Left renal pelvis (tissue), 4 donors: Measurements from ENCODE around the gene EHD3. TPM values are rescaled to one million over a fixed set of nuclear protein-coding genes. Genes with fewer than 3 reads are reported as not detected.

Experiments
- DNase-seq, 4 donors: peaks; one replicate each; pipeline ENCODE4 v3.0.0-alpha.2; 2013; ENCODE audit warnings: low read depth in 4 of 4, low spot score in 3 of 4
- polyA plus RNA-seq, 4 donors: library from polyadenylated mRNA; unstranded; fragments of 120-200 nt; gene quantifications; one replicate each; pipeline ENCODE4 v1.2.1, GENCODE V29; 2013; ENCODE audit not compliant: insufficient read length in 4 of 4

The EHD3 gene
- polyA plus RNA-seq: 10 to 100 TPM in 3 of 4 donors, 1 to 10 TPM in 1; 9.8 to 30.5 (median 24.6) TPM

DNA sequence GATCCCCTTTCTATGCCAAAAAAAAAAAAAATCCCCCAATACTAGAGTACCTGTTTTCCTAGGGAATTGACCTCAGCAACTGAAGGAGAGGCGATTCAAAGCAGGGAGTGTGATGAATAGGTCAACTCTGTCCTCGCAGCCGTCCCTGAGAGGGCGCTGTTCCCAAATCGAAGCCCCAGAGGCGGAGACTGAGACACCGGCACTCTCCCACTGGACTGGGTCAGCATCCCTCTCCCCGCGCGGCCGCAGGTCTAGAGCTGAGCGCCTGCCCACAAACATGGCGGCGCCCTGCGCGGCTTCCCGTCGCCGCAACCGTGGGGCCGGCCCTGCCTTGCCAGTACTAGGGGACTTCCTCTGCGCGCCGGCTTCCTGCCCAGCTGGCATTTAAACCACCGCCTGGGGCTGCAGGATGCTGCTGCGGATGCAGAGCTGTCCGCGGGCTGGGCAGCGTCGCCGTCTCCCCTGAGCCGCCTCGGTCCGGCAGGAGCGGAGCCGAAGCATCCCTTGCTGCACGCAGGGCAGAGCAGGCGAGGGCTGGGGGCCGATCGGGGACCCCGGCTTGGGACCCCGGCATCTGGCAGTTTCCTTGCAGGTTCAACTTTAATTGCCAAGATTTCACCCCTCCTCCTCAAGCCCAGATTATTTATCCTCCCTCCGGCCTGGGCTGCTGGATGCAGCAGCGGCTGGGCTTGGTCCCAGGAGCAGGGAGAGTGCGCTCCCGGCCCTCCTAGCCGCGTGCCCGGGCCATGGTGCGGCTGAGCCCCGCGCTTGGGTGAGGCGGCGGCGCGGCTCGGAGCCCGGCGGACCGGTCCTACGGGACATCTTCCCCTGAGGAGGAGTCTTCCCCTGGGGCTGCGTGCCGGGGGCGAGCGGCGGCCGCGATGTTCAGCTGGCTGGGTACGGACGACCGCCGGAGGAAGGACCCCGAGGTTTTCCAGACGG, at the start of gene EHD3:
EHD3 (plus strand) TSS at position 412 of the 942 bp plus-strand sequence; CDS start at position 882, 470 bp downstream.
- peak; percentile 73 to 80 (median 76) for DNase-seq

DNA sequence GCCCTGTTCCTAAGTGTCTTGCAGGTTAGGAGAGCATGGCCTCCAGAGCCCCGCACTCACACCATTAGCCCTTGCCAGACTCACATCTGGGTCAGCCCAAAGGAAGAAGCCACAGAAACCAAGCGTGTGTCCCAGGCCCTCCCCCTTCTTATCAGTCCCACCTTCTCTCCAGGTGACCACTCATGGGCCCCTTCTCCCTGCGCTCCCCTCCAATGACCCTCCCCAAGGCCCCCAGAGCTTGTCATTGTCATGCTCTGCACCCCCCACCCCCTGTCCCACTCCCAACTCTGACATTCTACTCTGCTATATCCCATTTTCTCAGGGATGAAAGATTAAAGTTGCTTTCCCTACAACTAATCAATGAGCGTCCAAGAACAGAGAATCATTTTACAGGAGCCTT, 46.8 kb upstream of the EHD3 start:
- no peak for DNase-seq

DNA sequence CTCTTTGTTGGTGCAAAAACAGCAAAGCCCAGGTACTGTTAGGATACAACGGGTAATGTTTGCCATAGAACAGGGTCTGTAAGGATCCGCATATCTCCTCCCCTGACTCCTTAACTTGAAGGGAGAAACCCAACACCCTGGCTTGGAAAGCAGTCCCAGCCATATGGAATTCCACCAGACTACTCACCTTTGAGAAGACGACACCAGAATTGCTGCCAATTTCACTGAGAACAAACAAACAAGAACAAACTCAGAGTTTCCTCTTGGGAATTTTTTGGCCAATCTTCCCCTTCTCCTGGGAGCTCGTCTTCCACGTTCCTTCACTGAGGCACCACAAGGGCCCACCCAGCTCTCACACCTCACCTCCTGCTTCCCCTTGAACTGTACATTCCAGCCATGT, 45.8 kb upstream of the EHD3 start:
- no peak for DNase-seq

DNA sequence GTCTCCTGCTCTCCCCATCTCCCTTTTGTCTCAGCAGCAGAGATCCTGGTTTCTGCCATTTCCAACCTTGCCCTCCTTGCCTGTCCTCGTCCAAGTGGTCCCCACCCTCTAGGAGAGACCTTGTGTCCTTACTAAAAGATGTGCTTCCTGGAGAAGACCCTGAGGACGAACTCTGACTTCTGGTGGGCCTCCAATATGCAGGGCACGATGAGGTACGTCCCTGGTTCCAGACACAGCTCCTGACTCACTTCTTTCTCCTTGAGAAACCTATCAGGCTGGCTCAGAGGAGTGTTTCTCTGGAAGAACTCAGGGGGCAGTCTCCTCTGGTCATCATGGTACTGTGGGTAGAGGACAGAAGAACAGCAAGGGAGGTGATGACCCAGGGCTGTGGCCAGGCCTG, 44.8 kb upstream of the EHD3 start:
- DNase-seq: no peak

DNA sequence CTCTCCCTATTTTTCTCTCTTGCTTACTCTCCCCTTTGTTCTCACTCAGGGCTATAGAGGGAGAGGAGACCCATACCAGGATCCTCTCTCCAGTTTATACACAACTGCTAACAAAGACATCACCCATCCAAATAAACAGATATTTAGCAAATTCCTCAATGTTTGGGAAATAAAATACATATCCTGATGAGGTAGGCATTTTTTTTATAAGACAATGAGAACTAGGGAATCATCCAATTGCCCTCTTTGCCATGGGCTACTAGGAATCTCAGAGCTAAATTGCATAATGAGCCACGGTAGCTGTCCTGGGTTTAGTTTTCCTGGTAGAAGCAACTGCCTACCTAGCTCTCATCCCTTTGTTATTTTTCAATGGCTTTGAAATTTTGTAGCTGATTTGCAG, 43.8 kb upstream of the EHD3 start:
- DNase-seq: no peak

DNA sequence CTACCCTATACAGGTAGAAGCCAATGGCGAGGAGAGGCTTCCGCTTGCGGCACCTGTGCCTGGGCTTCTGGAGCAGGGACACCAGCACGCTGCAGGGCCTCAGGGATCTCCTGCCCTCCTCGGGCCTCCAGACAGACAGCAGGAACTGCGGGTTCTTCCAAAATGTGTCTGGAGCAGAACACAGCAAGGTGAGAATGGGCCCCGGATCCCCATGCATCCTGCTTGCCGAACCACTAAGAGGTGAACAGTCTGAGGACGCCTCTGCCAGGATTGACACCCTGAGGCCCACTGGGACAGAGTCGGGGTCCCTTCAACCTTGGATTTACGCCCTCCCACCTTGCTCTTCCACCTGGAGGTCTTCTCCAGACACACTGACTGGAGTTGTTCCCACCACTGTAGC, 42.0 kb upstream of the EHD3 start:
- no peak for DNase-seq

DNA sequence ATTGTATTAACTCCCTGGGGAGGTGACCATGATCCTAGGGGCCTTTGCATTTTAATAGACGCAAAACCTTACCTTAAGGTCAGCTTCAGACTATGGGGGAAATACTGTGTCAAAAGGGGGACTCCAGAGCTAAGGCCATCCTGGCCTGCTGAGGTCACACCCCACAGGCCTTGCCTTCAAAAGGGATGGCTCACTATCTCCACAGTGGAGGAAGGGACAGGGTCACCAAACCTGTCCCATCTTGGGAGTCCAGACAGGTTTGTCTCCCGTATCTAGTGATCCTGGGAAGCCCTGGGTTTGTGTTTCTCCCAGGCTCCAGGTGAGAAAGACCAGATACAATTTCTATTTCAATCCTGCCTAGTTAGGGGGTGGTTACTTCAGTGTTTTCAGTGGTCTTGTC, 41.6 kb upstream of the EHD3 start:
- no peak for DNase-seq

DNA sequence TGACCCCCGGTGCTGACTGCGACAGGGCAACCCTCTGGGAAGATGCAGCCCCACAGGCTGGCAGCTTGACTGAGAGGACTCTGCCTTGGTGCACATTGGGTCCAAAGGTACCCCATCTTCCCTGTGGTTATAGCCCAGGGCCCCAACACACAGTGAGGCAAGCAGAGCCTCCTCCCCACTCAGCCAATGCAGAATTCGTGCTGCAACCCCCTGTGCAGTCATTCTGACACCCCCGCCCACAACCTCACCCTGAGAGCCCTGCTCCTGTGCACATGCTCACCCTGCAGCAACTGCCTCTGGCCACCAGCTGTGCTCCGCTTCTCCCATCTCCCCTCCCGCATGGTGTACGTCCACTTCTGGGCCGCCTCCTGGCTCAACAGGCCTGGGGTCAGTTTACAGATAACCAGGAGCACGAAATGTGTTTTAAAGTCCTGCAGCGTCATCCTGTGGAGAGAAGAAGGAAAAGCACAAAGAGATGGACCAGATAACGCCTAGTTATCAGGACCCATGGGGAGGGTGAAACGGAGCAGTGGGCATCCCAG, 41.0 kb upstream of the EHD3 start:
- DNase-seq: no peak

DNA sequence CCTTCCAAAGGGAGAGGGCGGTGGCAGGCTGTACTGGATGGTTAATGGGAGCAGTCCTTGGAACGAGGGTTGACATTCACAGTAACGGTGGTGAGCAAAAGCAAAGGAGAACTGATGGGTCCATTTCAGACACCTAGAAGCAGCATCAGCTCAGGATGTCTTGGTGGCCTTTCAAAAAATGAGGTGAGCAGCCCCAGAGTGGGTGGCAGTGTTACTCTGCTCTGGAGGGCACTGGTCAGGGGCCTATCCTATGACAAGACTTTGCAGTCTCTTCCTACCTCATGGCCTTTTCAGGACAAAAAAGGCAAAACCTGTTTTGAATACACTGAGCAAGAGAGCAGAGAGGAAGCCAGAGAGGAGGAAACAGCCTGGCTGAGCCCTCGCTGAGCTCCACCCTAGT, 40.1 kb upstream of the EHD3 start:
- DNase-seq: no peak

DNA sequence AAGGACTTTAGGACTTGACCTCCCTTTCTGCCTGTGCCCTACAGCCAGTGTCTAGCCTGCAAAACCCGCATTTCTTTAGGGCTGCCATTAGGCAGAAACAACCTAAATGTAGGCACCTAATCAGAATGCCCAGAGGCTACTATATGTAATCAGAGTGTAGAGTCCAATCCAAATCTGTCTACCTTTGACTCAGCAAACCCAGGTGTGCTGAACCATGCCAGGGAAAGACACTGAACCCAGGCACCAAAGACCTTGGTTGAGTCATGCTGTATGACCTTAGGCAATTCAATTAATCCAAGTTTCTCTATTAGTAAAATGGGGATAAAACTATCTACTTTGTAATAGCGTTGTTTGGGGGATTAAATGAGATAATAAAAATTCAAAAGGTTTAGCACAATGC, 37.3 kb upstream of the EHD3 start:
- no peak for DNase-seq

DNA sequence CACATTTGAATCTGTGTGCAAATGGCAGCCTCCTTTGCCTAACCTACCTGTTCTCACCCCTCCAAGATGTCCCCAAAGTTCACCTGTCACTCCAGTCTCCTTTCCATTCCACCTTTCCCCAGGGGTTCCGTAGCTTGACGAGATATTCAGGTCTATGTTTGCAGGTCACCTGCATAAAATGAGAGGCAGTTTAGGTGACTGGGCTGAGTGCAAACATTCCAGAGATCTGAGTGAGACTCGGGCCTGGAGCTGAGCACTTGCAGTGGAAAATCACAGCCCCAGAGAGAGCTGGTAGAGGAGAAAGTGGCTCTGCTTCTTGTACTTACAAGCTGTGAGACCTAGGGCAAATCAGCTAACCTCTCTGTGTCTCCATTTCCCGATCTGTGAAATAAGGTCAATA, 36.8 kb upstream of the EHD3 start:
- DNase-seq: no peak

DNA sequence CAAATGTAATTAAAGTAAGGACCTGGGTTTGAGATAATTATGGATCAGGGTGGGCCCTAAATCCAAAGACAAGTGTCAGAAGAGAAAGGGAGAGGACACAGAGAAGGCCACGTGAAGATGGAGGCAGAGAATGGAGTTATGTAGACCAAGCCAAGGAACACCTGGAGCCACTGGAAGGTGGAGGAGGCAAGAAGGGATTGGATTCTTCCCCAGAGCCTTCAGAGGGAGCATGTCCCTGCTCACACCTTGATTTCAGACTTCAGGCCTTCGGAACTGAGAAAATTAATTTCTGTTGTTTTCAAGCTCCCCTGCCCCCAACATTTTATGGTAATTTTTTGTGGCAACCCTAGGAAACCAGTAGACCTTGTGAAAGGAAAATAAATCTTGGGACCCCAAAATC, 36.3 kb upstream of the EHD3 start:
- DNase-seq: no peak

DNA sequence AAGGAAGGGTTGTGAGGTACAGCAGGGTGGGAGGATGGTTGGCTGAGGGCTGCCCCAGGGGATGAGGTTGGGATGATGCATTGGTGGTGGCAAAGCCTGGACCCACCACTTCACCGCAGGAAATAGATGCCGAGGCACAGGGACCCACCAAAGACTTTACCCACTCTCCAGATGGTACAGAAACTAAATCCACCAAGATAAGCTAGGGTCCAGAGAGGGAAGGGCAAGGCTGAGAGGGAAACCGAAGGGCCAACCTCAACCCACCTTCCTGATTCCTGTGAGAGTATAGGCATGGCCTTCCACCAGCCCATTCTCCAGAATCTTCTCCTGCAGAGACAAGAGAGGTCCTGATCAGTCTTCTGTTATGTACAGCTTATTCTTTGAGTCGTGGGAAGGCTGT, 34.7 kb upstream of the EHD3 start:
- DNase-seq: no peak

DNA sequence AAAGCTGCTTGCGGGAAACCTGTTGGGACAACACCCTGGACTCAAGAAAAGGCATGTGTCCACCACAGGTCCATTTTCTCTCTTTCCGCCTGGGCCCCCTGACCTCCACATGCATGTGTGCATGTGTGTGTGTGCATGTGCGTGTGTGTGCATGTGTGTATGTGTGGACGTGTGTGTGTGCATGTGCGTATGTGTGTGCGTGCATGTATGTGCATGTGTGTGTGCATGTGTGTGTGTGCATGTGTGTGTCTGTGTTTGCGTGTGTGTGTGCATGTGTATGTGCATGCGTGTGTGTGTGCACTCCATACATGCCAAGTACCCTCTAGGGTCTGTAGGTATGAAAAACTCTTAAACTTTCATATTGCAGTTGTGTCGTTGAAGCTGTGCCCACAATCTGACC, 33.0 kb upstream of the EHD3 start:
- no peak for DNase-seq

DNA sequence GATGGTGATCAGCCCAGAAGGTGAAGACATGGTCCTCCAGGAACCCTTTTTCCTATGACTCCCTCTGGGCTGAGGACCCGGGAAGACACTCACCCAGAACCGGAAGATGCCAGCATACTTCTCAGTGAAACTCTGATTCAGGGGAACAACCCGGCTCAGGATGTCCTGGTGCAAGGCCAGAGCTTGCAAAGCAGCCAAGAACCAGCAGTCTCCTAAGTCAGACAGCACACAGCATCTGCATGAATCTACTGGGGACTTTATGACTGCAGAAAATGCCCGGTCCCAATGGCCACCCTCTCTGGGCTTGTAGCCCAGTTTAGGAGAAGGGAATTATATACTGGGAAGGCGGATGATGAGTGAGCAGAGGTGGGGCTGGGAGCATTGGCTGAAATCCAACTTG, 31.9 kb upstream of the EHD3 start:
- DNase-seq: no peak

DNA sequence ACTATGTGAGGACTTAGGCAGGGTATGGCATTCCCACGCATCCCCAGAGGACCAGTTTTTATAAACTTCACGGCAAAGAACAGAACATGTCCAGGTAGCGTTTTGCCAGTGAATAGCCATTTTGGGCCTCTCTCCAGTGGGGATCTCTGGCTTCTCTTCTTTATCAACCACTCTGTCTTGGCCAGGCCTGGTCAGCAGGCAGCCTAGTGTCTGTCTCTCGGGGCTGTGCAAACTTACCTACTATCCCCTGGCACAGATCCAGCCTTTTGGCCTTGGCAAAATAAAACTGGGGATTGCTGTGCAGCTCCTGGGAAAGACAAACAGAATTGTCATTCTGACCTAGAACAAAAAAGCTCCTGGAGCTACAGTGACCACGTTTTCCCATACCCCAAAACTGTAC, 31.1 kb upstream of the EHD3 start:
- no peak for DNase-seq

DNA sequence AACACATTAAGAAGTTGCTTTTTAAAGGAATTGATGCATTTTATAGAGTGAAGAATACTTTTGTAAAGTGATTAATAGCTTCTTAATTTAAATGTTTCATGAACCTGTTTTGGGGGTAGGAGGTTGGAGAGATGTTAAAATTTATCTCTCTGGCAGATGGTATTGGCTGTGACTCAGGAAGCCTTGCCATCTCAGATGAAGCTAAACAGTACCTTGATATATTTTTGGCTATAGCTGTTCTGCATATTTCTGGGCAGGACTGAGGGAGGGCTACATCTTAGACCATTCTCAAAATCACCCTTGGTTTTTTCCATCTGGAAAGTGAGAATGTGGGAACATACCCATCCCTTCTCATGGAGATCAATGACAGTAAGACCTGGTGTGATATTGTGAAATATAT, 30.0 kb upstream of the EHD3 start:
- DNase-seq: no peak

DNA sequence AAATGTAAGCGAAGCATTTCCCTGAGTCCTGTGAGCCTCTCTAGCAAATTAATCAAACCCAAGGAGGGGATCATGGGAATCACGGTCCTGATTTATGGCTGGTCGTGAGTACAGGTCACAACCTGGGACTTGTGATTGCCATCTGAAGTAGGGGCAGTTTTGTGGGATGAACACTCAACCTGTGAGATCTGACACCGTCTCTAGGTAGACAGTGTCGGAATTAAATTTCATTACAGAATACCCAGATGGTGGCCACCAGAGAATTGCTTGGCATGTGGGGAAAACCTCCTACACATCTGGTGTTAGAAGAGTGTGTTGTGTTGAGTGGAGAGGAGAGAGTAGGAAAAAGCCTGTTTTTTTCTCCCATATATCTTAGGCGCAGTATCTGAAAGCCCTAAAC, 29.2 kb upstream of the EHD3 start:
- peak in 3 of 4 donors; percentile 5 to 37 (median 10) for DNase-seq

DNA sequence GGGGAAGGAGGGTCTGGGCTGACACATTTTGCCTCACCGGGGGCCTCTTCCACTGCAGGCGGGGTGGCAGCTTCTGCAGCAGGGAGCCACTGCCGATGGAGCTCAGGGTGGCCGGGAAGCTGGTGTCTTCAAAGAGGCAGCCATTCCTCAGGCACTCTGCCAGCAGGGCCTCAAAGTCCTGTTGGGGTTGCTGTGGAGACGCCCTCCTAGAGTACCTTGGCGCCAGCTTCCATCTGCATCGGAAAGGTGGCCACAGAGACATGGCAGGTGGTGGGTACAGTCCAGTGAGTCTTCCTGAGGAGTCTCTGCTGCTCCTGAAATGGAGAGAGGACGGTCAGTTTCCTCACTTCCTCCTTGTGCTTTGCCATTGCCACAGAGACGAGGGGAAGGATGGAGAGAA, 28.8 kb upstream of the EHD3 start:
- DNase-seq: no peak

DNA sequence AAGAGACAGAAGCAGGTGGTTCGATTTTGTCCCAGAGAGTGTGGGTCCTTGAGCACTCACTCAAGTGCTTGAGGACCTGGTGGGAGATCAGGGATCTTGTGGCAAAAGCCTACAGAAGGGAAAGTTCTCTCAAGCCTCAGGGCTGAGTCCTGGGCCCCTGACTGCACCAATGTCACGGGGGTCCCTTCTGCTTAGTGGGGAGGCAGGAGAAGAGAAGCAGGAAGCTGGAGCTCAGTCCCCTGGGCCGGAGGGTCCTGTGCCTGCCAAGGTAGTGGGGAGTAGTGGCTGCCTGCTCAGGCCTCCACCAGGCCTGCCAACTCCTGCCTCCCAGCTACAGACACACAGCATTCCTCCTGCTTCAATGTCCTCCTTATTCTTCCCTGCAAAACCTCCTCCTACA, 28.3 kb upstream of the EHD3 start:
- DNase-seq: no peak

DNA sequence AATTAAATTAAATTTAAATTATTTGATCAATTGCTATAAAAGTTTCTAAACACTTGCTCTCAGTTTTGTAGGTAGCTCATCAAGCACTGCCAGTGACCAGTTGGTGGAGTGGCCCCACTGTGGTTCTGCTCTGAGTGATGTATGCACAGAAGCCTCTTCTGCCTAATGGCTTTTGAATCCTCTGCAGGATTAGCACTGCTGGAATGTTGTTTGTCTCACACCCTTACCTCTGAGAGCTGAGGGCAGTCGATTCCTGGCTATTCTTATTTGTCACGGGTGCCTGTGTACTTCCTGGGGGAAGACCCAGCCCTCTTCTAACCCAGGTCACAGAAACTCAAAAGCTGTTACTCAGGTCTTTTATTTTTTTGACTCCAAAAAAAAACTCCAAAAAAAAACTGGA, 26.2 kb upstream of the EHD3 start:
- DNase-seq: no peak

DNA sequence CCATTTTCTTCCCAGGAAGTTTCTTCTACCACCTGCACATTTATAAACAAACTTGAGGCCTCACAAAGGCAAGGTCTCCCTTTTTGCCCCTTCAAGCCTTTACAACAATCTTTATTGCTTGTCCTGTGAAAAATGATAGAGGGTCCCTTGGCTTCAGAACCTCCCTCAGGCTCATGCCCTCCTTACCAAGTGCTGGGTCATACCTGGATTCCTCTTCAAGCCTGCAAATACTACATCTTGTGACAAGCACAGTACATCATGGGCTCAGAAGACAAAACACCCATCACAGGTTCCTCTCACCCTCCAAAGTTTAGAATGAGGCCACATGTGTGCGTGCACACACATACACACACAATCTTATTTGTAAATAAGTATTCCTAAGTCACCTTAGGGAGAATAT, 25.7 kb upstream of the EHD3 start:
- DNase-seq: no peak
